GM12878 (cell line): Measurements from ENCODE around the gene ATP6V0E1. TPM values are rescaled to one million over a fixed set of nuclear protein-coding genes. Genes with fewer than 3 reads are reported as not detected.

Experiments
- ATAC-seq: fragments of 200-7000 bp; cut with Tn5 transposase; 3 replicates; pipeline ENCODE4 v1.9.1; 2020; ENCODE audit warnings: mild to moderate bottlenecking, moderate library complexity
- BruUV-seq: library from RNA; stranded (reverse); fragments of 400-500 nt; replicated peaks from 2 replicates; lab custom pipeline; 2021; lab: Mats Ljungman, UMichigan
- CTCF ChIA-PET: fragments of 300-600 bp; sonication (Branson Sonifier 250); formaldehyde crosslinking; extraction: SDS; loops from one replicate; lab custom pipeline; 2021; ENCODE audit warnings: inconsistent platforms; lab: Yijun Ruan, JAX
- POLR2A ChIA-PET: fragments of 350-600 bp; formaldehyde crosslinking; extraction: SDS; loops from one replicate; lab custom pipeline; 2021; ENCODE audit warnings: inconsistent platforms; lab: Charles Lee
- RAD21 ChIA-PET: fragments of 300-600 bp; sonication (Branson Sonifier 250); formaldehyde crosslinking; loops from one replicate; lab custom pipeline; 2023; ENCODE audit warnings: antibody characterized with exemption; ENCODE audit not compliant: unreplicated experiment; lab: Charles Lee
- SMC1A ChIA-PET: fragments of 300-600 bp; sonication (Branson Sonifier 250); formaldehyde crosslinking; loops from one replicate; lab custom pipeline; 2023; ENCODE audit not compliant: unreplicated experiment, uncharacterized antibody; lab: Charles Lee
- DNase-seq: peaks from one replicate; pipeline ENCODE4 v3.0.0-alpha.2; 2011; ENCODE audit warnings: low read depth, low spot score
- FAIRE-seq: peaks from 3 replicates; lab custom pipeline; 2011; peaks lifted over from hg19 to GRCh38; lab: Jason Lieb, UNC
- H2AFZ ChIP-seq: 2 replicates; pipeline ENCODE4 v1.6.0; 2011; ENCODE audit warnings: low read depth, low read length, control low read depth; ENCODE audit not compliant: control insufficient read depth
- H3K27ac ChIP-seq: 2 replicates; pipeline ENCODE4 v1.5.1; 2011; ENCODE audit warnings: control low read depth; ENCODE audit not compliant: control insufficient read depth, insufficient read depth
- H3K27me3 ChIP-seq, 2 experiments: replicated peaks in 1 of 2; 2 replicates each; pipeline versions ENCODE4 v1.6.0 to v1.6.1; 2011; ENCODE audit warnings: low read length in 1 of 2; ENCODE audit not compliant: control insufficient read depth in 2 of 2, insufficient read depth in 2 of 2
- H3K36me3 ChIP-seq, 2 experiments: 2 replicates each; pipeline ENCODE4 v1.5.1; 2011; ENCODE audit warnings: low read length in 1 of 2; ENCODE audit not compliant: control insufficient read depth in 2 of 2, insufficient read depth in 2 of 2
- H3K4me1 ChIP-seq: 2 replicates; pipeline ENCODE4 v1.6.1; 2011; ENCODE audit warnings: mild to moderate bottlenecking, low read length, moderate library complexity, mixed read lengths; ENCODE audit not compliant: control insufficient read depth, insufficient read depth
- H3K4me2 ChIP-seq: 2 replicates; pipeline ENCODE4 v1.6.0; 2011; ENCODE audit warnings: control low read depth; ENCODE audit not compliant: control insufficient read depth, insufficient read depth
- H3K4me3 ChIP-seq: fragments of 200-600 bp; sonication (generic); 2 replicates; pipeline ENCODE4 v1.5.1; 2016
- H3K79me2 ChIP-seq: 2 replicates; pipeline ENCODE4 v1.6.0; 2011; ENCODE audit warnings: low read length; ENCODE audit not compliant: control insufficient read depth, insufficient read depth
- H3K9ac ChIP-seq: 2 replicates; pipeline ENCODE4 v1.8.0; 2011; ENCODE audit warnings: low read length, control low read depth, mixed read lengths; ENCODE audit not compliant: control insufficient read depth, insufficient read depth
- H3K9me3 ChIP-seq: replicated peaks from 3 replicates; pipeline ENCODE4 v1.5.1; 2011; ENCODE audit warnings: mild to moderate bottlenecking, low read length; ENCODE audit not compliant: control insufficient read depth, insufficient read depth
- H4K20me1 ChIP-seq: 2 replicates; pipeline ENCODE4 v1.6.0; 2011; ENCODE audit not compliant: control insufficient read depth, insufficient read depth
- EP300 ChIP-seq, 2 experiments: fragments of 150-350 bp in 1 of 2; IDR thresholded peaks; 2 replicates each; pipeline ENCODE4 v1.6.1; 2011 to 2012; ENCODE audit warnings: low read depth in 2 of 2, low read length in 2 of 2, borderline replicate concordance in 1 of 2, improper control_type of control experiment in 1 of 2, inconsistent platforms in 1 of 2; ENCODE audit not compliant: control insufficient read depth in 1 of 2
- KLF5 ChIP-seq: fragments of 450-650 bp; IDR thresholded peaks from 2 replicates; pipeline ENCODE4 v1.6.1; 2014; ENCODE audit warnings: mild to moderate bottlenecking; ENCODE audit not compliant: partially characterized antibody
- NR2C2 ChIP-seq: IDR thresholded peaks from 2 replicates; pipeline ENCODE4 v1.6.1; 2011; ENCODE audit warnings: borderline replicate concordance, low read depth; ENCODE audit not compliant: control insufficient read depth, insufficient read length
- NRF1 ChIP-seq: conservative IDR thresholded peaks from 2 replicates; pipeline ENCODE4 v1.6.1; 2011; ENCODE audit warnings: mild to moderate bottlenecking, low read depth, low read length, improper control_type of control experiment
- RUNX3 ChIP-seq: IDR thresholded peaks from 2 replicates; pipeline ENCODE4 v1.6.1; 2012; ENCODE audit warnings: low read length, inconsistent platforms
- SMAD1 ChIP-seq: fragments of 450-650 bp; IDR thresholded peaks from 2 replicates; pipeline ENCODE4 v1.6.1; 2018; ENCODE audit warnings: mild to moderate bottlenecking, low read depth; ENCODE audit not compliant: partially characterized antibody
- SUZ12 ChIP-seq: fragments of 200-600 bp; sonication (generic); IDR thresholded peaks from one replicate; pipeline ENCODE4 v1.6.1; 2018; ENCODE audit warnings: antibody characterized with exemption, mild to moderate bottlenecking; ENCODE audit not compliant: unreplicated experiment
- WGBS: methylation state at CpG from one replicate; pipeline ENCODE4 v1.1.6; 2016; ENCODE audit warnings: low lambda C conversion rate; ENCODE audit not compliant: insufficient replicate concordance, insufficient coverage; ENCODE audit errors: missing lambda C conversion rate; 5-methylcytosine and 5-hydroxymethylcytosine counted together
- in situ Hi-C: fragments of 300-500 bp; cut with MboI; formaldehyde crosslinking; loops from 9 replicates; pipeline ENCODE4 v1.14.3; 2018; ENCODE audit warnings: mixed read lengths
- intact Hi-C: fragments of 100-400 bp; cut with micrococcal nuclease; formaldehyde crosslinking; loops from one replicate; pipeline ENCODE4 v1.14.2; 2022; ENCODE audit not compliant: unreplicated experiment
- polyA plus RNA-seq, 11 experiments: library from polyadenylated mRNA; depleted of rRNA in 4 of 11; unstranded in 6 of 11; stranded (reverse) in 5 of 11; fragments of >200 nt; fragmentation: Nextera tagmentation in 4 of 11; fragmentation: Illumina TruSeq in 1 of 11; extraction: Ambion mirVana in 4 of 11; extraction: Trizol in 1 of 11; gene quantifications; 1 replicate in 1 of 11; 2 replicates in 10 of 11; pipeline versions ENCODE4 v1.2.1 to v1.2.3, GENCODE V29; 2011 to 2016; ENCODE audit warnings: inconsistent platforms in 2 of 11, missing spikeins in 2 of 11, low read depth in 1 of 11
- total RNA-seq, 4 experiments: library from RNA; depleted of rRNA in 3 of 4; stranded (reverse); fragments of >200 nt in 3 of 4; fragmentation: Illumina TruSeq in 1 of 4; extraction: Trizol in 1 of 4; gene quantifications; 2 replicates each; pipeline versions ENCODE4 v1.2.1 to v1.2.3, GENCODE V29; 2013 to 2021
- TF ChIP-seq, protein P1 (sequence below): IDR thresholded peaks from 2 replicates; pipeline ENCODE4 v1.6.1; 2012; ENCODE audit warnings: improper control_type of control experiment, low read depth, low read length; ENCODE audit not compliant: insufficient replicate concordance

The ATP6V0E1 gene
- total and polyA plus RNA-seq, 10 of the 15 experiments (the other 5 are each of a cell fraction or from before 2014, with no cell fraction given) = 143 to 787 (median 306) TPM

DNA sequence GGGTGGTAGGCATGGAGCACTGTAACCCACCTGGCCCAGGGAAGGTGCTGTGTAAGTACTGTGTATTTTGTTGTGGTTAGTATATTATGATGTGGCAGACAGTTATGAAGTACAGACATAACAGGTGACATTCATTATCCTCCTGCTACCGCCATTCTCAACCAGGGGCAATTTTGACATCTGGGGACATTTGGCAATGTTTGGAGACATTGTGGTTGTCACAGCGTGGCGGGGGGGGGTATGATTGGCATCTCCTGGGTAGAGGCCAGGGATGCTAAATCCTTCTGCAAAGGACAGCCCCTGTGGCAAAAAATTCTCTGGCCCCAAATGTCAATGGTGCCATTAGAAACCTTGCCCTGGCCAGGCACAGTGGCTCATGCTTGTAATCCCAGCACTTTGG lies 34.1 kb upstream of the ATP6V0E1 start:
- Histone ChIP-seq H3K4me1 (no peaks in the 10 kb centered on the region), H4K20me1 (no peaks in the 10 kb centered on the region), H3K4me2 (no peak overlapping the region), H3K36me3 (peaks cover 1 to 6% of the 10 kb centered on the region in 2 experiments; a peak in 1 of 4 replicates), H3K9ac (no peak overlapping the region), H3K27me3 (no peaks in the 10 kb centered on the region), H2AFZ (no peak overlapping the region), H3K4me3 (no peak overlapping the region), H3K27ac (no peak overlapping the region), H3K9me3 (no peaks in the 10 kb centered on the region), H3K79me2 (no peaks in the 10 kb centered on the region)
- no TSS peak for BruUV-seq
- WGBS = 33% methylated on average over 3 of the region's 3 CpGs
- FAIRE-seq = no peak
- CTCF ChIA-PET = interaction anchor here (1.7 kb wide), 1 partner anchor 17 kb away, joined by 7 read pairs; no protein-coding TSS in a partner anchor
- no peak for DNase-seq
- intact Hi-C loops (no loop called here), in situ Hi-C loops (no loop called here)
- TF ChIP-seq RUNX3 (peak; percentile 40; the same call in 1 of the 2 replicates), SUZ12 (no peak)
- SMC1A ChIA-PET = interaction anchor here (1.4 kb wide), 1 partner anchor 16 kb away, joined by 3 read pairs; no protein-coding TSS in a partner anchor
- no peak for ATAC-seq
- POLR2A ChIA-PET = no interaction called here
- RAD21 ChIA-PET = no interaction called here

GRCh38 chr5:172950176-172950965 lies 33.2 kb upstream of the ATP6V0E1 start:
- DNase-seq (no peak), ATAC-seq (no peak), FAIRE-seq (no peak)
- BruUV-seq = no TSS peak
- CTCF ChIA-PET = interaction anchor here (1.7 kb wide), 1 partner anchor 18 kb away, joined by 7 read pairs; no protein-coding TSS in a partner anchor
- WGBS = 88% methylated on average over 12 of the region's 12 CpGs
- Histone ChIP-seq H3K4me3 (no peak overlapping the region), H3K4me1 (no peaks in the 10 kb centered on the region), H3K79me2 (no peaks in the 10 kb centered on the region), H3K27ac (no peak overlapping the region), H3K9me3 (no peaks in the 10 kb centered on the region), H3K4me2 (no peak overlapping the region), H2AFZ (no peak overlapping the region), H3K36me3 (peaks cover 1 to 6% of the 10 kb centered on the region in 2 experiments; a peak in 1 of 4 replicates), H3K27me3 (no peaks in the 10 kb centered on the region), H3K9ac (no peak overlapping the region), H4K20me1 (no peaks in the 10 kb centered on the region)
- POLR2A ChIA-PET = no interaction called here
- TF ChIP-seq KLF5 (no peak), NR2C2 (no peak), NRF1 (no peak), SMAD1 (no peak), EP300 (IDR thresholded peaks at IDR 0.05; ENCODE audit: borderline replicate concordance in 1 of 2, control insufficient read depth in 1 of 2, low read depth in 2 of 2, low read length in 2 of 2) (no peak)
- TF ChIP-seq, protein P1, sequence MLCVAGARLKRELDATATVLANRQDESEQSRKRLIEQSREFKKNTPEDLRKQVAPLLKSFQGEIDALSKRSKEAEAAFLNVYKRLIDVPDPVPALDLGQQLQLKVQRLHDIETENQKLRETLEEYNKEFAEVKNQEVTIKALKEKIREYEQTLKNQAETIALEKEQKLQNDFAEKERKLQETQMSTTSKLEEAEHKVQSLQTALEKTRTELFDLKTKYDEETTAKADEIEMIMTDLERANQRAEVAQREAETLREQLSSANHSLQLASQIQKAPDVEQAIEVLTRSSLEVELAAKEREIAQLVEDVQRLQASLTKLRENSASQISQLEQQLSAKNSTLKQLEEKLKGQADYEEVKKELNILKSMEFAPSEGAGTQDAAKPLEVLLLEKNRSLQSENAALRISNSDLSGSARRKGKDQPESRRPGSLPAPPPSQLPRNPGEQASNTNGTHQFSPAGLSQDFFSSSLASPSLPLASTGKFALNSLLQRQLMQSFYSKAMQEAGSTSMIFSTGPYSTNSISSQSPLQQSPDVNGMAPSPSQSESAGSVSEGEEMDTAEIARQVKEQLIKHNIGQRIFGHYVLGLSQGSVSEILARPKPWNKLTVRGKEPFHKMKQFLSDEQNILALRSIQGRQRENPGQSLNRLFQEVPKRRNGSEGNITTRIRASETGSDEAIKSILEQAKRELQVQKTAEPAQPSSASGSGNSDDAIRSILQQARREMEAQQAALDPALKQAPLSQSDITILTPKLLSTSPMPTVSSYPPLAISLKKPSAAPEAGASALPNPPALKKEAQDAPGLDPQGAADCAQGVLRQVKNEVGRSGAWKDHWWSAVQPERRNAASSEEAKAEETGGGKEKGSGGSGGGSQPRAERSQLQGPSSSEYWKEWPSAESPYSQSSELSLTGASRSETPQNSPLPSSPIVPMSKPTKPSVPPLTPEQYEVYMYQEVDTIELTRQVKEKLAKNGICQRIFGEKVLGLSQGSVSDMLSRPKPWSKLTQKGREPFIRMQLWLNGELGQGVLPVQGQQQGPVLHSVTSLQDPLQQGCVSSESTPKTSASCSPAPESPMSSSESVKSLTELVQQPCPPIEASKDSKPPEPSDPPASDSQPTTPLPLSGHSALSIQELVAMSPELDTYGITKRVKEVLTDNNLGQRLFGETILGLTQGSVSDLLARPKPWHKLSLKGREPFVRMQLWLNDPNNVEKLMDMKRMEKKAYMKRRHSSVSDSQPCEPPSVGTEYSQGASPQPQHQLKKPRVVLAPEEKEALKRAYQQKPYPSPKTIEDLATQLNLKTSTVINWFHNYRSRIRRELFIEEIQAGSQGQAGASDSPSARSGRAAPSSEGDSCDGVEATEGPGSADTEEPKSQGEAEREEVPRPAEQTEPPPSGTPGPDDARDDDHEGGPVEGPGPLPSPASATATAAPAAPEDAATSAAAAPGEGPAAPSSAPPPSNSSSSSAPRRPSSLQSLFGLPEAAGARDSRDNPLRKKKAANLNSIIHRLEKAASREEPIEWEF = no peak
- RAD21 ChIA-PET = no interaction called here
- SMC1A ChIA-PET = interaction anchor here (1.4 kb wide), 1 partner anchor 17 kb away, joined by 3 read pairs; no protein-coding TSS in a partner anchor
- intact Hi-C loops = no loop called here
- in situ Hi-C loops = no loop called here
